Smooth muscle cell of the brain vasculature (primary cell): ENCODE measurements around the gene HSPA9.
"Not testable (repeated sequence)": the region's sequence is repeated elsewhere in the genome, so short reads cannot be mapped to it uniquely, and the experiment has no call there.

Experiments
- DNase-seq: peaks from one replicate; pipeline ENCODE4 v3.0.0-alpha.2; 2012; ENCODE audit warnings: low read depth, low spot score

HSPA9 gene

GRCh38 chr5:138529812-138530211 lies 45.4 kb downstream of the HSPA9 start:
- no peak for DNase-seq

GRCh38 chr5:138528744-138529469 lies 46.3 kb downstream of the HSPA9 start:
- no peak for DNase-seq

GRCh38 chr5:138528208-138528607 lies 47.0 kb downstream of the HSPA9 start:
- DNase-seq = no peak

- DNase-seq = no peak
Measured at GRCh38 chr5:138527170-138527569, 48.0 kb downstream of the HSPA9 start.

GRCh38 chr5:138523406-138523805 lies 51.8 kb downstream of the HSPA9 start:
- no peak for DNase-seq

- no peak for DNase-seq
Measured at GRCh38 chr5:138520971-138521370, 54.2 kb downstream of the HSPA9 start.

GRCh38 chr5:138517437-138517836 lies 57.8 kb downstream of the HSPA9 start:
- DNase-seq = no peak

- no peak for DNase-seq
Measured at GRCh38 chr5:138515556-138516245, 59.5 kb downstream of the HSPA9 start.

- no peak for DNase-seq
Measured at GRCh38 chr5:138514021-138514420, 61.2 kb downstream of the HSPA9 start.

- DNase-seq = no peak
Measured at GRCh38 chr5:138508958-138509357, 66.2 kb downstream of the HSPA9 start.

GRCh38 chr5:138507485-138507884 lies 67.7 kb downstream of the HSPA9 start:
- DNase-seq = not testable (repeated sequence)

GRCh38 chr5:138506370-138507306 lies 68.6 kb downstream of the HSPA9 start:
- no peak for DNase-seq

GRCh38 chr5:138504799-138505198 lies 70.4 kb downstream of the HSPA9 start:
- no peak for DNase-seq
